K562 (cell line): Measurements from ENCODE around the gene VANGL1. TPM values are rescaled to one million over a fixed set of nuclear protein-coding genes. Genes with fewer than 3 reads are reported as not detected.

Experiments used
- AFF4 ChIP-seq: sonication (generic); formaldehyde crosslinking; IDR thresholded peaks from 2 replicates; pipeline ENCODE4 v1.8.0; 2023; ENCODE audit warnings: mild to moderate bottlenecking, missing genetic modification reagents
- BRCA1 ChIP-seq, 2 experiments: fragments of 450-650 bp in 1 of 2; sonication (generic) in 1 of 2; formaldehyde crosslinking in 1 of 2; IDR thresholded peaks; 2 replicates each; pipeline versions ENCODE4 v1.5.0 to v1.6.1; 2017 to 2020; ENCODE audit warnings: mild to moderate bottlenecking in 1 of 2, missing genetic modification reagents in 1 of 2
- CTCF ChIP-seq, 3 experiments: IDR thresholded peaks in 2 of 3; conservative IDR thresholded peaks in 1 of 3; 2 replicates each; pipeline ENCODE4 v1.5.1; 2011 to 2012; ENCODE audit warnings: low read length in 3 of 3, mild to moderate bottlenecking in 3 of 3, control low read depth in 2 of 3, improper control_type of control experiment in 1 of 3, inconsistent platforms in 1 of 3, low read depth in 1 of 3, mixed read lengths in 1 of 3, moderate library complexity in 1 of 3; ENCODE audit not compliant: insufficient read depth in 2 of 3
- DPF2 ChIP-seq: fragments of 450-650 bp; IDR thresholded peaks from 2 replicates; pipeline ENCODE4 v1.6.1; 2016
- E4F1 ChIP-seq: fragments of 250-450 bp; sonication (Bioruptor Pico); IDR thresholded peaks from 2 replicates; pipeline ENCODE4 v1.5.0; 2021; ENCODE audit warnings: mild to moderate bottlenecking, borderline replicate concordance
- JUNB ChIP-seq: fragments of 450-650 bp; formaldehyde crosslinking; conservative IDR thresholded peaks from 2 replicates; pipeline ENCODE4 v1.4.0; 2020; ENCODE audit warnings: mild to moderate bottlenecking
- MTF1 ChIP-seq: fragments of 250-450 bp; sonication (Bioruptor Pico); IDR thresholded peaks from 2 replicates; pipeline ENCODE4 v1.9.0; 2021; ENCODE audit warnings: moderate library complexity, mild to moderate bottlenecking, inconsistent platforms, borderline replicate concordance
- SLC30A9 ChIP-seq: fragments of 250-450 bp; sonication (Bioruptor Pico); IDR thresholded peaks from 2 replicates; pipeline ENCODE4 v1.8.0; 2022; ENCODE audit warnings: mild to moderate bottlenecking, moderate library complexity
- TAL1 ChIP-seq: fragments of 450-650 bp; IDR thresholded peaks from 2 replicates; pipeline ENCODE4 v1.6.1; 2016; ENCODE audit warnings: mild to moderate bottlenecking
- ZFX ChIP-seq: sonication (generic); formaldehyde crosslinking; IDR thresholded peaks from 2 replicates; pipeline ENCODE4 v1.8.0; 2022; ENCODE audit warnings: mild to moderate bottlenecking, missing genetic modification reagents, moderate library complexity
- polyA plus RNA-seq, 8 experiments: library from polyadenylated mRNA; depleted of rRNA in 4 of 8; stranded (reverse) in 5 of 8; unstranded in 3 of 8; fragments of >200 nt; fragmentation: Nextera tagmentation in 2 of 8; fragmentation: Illumina TruSeq in 1 of 8; extraction: Ambion mirVana in 2 of 8; extraction: Trizol in 1 of 8; gene quantifications; 2 replicates each; pipeline versions ENCODE4 v1.2.1 to v1.2.3, GENCODE V29; 2011 to 2014; ENCODE audit warnings: inconsistent platforms in 1 of 8, missing spikeins in 1 of 8
- total RNA-seq, 7 experiments: library from RNA; depleted of rRNA in 6 of 7; stranded (reverse); fragments of >200 nt in 6 of 7; fragmentation: Illumina TruSeq in 2 of 7; extraction: Trizol in 2 of 7; gene quantifications; 2 replicates each; pipeline versions ENCODE4 v1.2.1 to v1.2.3, GENCODE V29; 2011 to 2021; ENCODE audit warnings: low replicate concordance in 1 of 7

VANGL1 gene
- total and polyA plus RNA-seq, 9 of the 15 experiments (the other 6 are each of a cell fraction or from before 2014, with no cell fraction given), result 0.90 to 12.8 (median 9.6) TPM

- TF ChIP-seq AFF4 (CRISPR knock-in tag) (no peak), ZFX (peak; percentile 49), CTCF (IDR thresholded peaks at IDR 0.05 in 2 of 3, conservative IDR thresholded peaks at IDR 0.05 in 1 of 3; ENCODE audit: insufficient read depth in 2 of 3, low read depth in 1 of 3, low read length in 3 of 3) (no peak; a peak in 1 of 6 replicates), BRCA1 (IDR thresholded peaks at IDR 0.05) (no peak), BRCA1 (CRISPR knock-in tag; IDR thresholded peaks at IDR 0.05) (0 out of 2 replicates have a peak, but pooled peaks have one; percentile 19), E4F1 (no peak), DPF2 (no peak), SLC30A9 (CRISPR knock-in tag) (no peak), TAL1 (no peak), JUNB (CRISPR knock-in tag) (no peak), MTF1 (CRISPR knock-in tag) (no peak)
Observed at GRCh38 chr1:115671176-115671934, 29.6 kb downstream of the VANGL1 start (continued).
